Activated T-helper 1 cell treated with Interleukin-2 at 50 U/mL for 16 hours (primary cell): ENCODE data around the gene PRODH.
"Not testable (repeated sequence)": the region's sequence is repeated elsewhere in the genome, so short reads cannot be mapped to it uniquely, and the experiment has no call there.

Source experiments
- DNase-seq: peaks from one replicate; pipeline ENCODE4 v3.0.0-alpha.2; 2020; ENCODE audit warnings: low read depth

PRODH gene

DNA sequence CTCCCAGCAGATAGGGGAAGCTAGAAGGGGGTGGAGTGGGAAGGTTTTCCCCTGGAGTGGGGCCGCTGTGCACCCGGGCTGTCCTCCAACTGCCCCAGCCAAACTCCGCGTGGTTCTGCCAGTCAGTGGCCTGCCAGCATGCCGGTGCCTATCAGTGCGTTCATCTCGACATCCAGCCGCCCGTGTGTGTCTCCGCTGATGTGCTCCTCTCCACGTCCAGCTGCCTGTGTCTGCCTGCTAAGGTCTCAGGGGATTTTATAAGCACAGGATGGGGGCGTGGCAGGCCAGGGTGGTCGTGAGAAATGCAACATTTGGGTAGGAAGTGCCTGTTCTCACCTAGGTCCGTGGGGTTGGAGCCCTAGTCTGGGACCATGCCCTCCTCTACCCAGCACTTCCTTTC, 17.0 kb upstream of the PRODH start:
- DNase-seq: not testable (repeated sequence)

DNA sequence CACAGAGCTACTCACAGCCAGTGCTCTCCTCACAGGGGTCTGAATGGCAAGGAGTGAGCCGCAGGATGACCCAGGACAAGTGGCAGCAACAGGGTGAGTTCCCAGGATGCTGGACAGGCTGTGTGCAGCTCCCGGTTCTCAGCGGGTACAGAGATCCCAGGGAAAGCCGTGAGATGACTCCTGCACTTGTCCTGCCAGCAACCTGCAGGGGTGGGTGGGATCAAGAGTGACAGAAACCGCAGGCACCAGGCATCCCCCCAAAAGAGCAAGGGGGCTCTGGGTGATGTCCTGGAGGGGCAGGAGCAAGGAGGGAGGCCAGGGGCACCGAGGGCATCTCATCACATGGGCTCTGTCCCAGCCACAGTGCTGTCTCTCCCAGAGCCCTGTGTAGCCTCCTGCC, 15.9 kb upstream of the PRODH start:
- DNase-seq: no peak

DNA sequence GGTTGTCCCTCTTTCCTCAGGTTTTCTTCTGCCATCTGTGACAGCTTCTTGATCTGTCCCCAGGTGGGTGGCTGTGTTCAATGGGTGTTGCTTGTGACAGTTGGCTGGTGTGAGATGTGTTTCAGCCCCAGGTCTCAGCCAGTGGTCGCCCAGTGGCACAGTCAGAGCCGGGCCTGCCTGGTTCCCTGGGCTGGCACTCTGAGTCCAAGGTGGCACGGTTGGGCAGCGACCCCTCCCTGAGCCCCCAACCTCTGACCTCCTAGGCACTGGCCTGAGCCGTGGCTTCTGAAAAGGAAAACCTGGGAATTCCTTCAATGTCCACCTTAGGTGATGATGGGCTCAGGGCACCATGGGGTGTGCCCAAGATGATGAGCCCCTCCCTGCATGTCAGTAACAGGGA, 14.0 kb upstream of the PRODH start:
- DNase-seq: no peak

DNA sequence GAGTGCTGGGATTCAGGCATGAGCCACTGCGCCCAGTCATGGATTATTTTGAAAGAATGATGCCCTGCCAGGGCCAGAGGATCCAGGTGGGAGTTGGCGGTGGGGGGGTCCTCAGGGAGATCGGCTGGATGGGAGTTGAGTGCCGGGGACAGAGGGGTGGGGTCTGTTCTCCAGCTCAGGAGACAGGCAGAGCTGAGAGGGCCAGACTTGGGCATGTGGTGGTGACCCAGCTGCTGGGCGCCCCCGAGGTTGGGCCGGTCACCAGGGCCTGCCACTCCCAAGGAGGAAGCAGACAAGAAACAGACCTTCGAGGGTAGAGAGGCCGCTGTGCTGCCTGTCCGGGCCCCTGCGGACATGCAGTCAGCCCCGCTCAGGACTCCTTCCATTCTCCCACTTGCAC, 11.8 kb upstream of the PRODH start:
- no peak for DNase-seq

DNA sequence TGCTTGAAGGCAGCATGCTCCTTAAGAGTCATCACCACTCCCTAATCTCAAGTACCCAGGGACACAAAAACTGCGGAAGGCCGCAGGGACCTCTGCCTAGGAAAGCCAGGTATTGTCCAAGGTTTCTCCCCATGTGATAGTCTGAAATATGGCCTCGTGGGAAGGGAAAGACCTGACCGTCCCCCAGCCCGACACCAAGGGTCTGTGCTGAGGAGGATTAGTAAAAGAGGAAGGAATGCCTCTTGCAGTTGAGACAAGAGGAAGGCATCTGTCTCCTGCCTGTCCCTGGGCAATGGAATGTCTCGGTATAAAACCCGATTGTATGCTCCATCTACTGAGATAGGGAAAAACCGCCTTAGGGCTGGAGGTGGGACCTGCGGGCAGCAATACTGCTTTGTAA, 11.0 kb upstream of the PRODH start:
- not testable (repeated sequence) for DNase-seq

DNA sequence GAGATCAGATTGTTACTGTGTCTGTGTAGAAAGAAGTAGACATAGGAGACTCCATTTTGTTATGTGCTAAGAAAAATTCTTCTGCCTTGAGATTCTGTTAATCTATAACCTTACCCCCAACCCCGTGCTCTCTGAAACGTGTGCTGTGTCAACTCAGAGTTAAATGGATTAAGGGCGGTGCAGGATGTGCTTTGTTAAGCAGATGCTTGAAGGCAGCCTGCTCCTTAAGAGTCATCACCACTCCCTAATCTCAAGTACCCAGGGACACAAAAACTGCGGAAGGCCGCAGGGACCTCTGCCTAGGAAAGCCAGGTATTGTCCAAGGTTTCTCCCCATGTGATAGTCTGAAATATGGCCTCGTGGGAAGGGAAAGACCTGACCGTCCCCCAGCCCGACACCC, 2.6 kb upstream of the PRODH start:
- not testable (repeated sequence) for DNase-seq

DNA sequence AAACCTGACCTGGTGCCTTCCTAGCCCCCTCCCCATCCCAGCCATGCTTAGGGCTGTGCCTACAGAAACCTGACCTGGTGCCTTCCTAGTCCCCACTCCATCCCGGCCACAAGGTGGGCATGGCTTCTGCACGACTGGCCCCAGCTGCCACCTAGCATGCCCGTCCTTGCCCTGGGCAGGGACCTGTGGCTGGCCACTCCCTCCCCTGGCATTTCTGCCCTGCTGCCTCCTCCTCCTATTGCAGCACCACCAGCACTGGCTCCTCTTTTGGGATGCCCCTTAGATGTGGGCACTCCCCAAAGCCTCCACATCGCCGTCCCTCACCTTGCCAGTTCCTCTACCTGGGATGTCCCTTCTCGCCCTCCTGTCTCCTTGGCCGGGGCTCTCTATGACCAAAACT, 1.4 kb downstream of the PRODH start:
- not testable (repeated sequence) for DNase-seq

DNA sequence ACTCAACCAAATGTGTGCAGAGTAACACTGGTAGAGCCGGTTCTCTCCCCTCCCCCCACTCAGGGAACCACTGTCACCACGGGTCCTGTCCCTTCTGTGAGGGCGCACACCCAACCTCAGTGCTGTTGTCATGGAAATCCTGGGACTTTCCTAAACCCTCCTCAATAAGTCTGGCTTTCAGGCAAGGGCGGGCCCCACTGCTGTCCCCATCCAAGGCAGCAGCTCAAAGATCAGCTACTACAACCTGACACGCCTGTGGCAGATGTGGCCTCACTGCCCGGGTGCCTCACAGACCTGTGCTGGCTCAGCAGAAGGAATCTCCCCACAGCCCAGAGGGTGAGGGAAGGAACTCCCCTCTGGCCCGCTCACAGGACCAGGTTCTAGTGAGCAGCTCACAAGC, 2.2 kb downstream of the PRODH start:
- DNase-seq: no peak

DNA sequence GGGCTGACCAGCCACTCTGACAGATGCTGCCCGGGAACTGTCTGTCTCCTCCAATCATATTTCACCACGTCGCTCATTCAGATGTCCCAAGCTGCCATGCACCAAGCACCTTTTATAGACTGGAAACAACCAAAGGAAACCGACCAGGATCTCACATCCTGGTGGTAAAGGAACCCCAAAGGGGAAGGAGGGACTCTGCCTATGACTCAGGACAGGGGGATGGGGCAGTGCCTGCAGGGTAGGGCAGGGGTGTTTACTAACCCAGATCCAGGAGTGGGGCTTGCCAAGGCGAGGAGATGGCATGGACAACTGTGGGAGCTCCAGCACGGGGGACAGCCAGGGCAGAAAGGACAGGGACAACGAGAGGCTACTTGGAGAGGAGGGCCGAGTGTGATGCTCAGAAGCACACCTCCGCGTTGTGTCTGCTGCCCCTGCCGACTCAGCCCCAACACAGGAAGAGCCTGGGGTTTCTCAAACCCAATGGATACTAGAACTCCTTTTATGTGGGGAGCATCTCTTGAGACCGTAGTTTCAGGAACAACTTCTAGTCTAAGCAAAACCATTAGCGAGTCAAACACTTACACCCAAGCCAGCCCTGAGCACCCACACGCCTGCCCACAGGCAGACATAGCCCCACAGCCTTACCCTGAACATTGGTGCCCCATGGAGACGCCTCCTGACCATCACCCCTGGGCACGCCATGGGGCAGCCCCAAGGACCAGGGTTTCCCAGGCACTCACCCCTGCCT, 4.0 kb downstream of the PRODH start:
- DNase-seq: no peak

DNA sequence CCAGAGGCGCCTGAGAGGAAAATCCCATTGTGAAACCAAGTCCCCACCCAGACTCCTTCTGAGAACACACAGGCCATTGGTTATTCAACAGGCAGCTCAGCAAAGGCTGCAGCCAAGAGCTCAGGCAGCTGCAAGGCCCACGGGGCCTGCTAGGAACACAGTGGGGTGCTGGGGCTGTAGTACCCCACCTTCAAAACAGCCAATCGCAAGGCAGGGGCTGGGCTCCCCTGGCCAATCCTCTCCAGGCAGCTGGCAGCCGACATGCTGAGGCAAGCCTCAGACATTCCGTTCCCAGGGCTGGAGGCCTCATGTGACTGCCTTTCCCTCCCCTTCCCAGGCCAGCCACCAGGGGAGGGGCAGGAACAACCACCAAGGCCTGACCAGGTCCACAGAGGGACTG, 6.6 kb downstream of the PRODH start:
- no peak for DNase-seq

DNA sequence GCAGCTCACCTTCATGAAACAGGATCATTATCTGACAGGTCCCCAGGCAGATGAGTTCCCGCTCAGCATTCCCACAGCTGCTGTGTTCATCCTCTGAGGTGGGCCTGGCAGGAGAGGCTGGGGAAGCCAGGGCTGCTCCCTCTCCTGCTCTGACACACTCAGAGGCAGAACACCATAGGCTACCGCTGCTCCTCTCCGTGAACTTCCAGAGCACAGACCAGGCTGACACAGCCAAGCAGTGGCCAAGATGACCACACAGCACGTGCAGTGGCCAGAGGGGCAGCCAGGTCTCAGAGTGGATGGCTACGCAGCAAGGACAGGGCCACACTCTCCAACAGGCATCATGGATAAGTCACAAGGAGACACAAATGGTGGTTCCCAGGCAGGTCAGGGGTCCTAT, 8.5 kb downstream of the PRODH start:
- no peak for DNase-seq

DNA sequence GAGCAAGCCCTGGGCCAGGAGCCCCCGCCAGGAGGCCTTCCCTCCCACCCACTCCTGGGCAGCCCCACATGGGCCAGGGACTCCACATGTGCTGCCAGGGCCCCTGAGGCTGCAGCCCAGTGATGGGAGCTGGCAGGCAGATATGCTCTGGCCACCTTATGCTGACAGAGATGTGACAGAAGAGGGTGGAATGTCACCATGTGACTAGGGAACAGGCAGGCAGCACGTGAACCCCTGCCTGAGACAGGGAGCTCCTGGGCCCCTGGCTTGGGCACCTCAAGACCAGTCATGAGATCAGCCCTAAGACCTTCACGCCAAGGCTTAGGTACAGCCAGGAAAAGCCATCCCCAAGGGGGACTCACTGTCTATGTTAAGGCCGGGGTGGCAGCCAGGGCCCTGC, 9.1 kb downstream of the PRODH start:
- no peak for DNase-seq

DNA sequence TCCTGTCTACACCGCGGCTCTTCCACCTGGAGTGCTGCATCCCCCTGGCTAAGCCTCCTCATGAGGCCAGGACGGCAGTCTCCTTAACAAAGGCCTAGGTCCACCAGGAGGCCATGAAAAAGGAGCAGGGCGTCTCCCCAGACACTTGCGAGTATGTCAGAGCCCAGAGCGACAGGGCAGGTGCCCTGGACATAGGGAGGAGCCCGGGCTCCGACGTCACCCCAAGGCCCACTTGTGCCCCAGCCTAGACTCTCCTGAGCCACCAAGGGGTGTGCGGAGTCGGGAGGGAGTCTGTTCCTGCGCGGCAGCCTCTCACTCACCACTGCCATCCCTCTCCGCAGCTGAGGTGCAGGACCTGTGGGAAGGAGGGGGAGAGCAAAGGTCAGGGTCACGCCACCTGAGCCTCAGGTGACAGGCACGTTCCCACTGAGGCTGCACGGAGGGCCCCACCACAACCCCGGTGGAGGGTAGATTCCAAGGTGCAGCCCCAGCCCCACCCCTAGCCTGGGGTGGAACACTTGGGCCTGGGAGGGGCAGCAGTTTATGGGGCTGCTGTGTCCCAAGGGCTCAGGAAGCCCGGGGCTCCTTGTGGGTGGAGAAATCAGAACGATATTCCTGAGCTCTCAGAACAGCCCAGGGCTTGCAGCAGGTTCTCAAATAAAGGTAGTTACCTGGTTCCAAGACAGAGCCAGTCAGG, 10.6 kb downstream of the PRODH start:
- DNase-seq: no peak

DNA sequence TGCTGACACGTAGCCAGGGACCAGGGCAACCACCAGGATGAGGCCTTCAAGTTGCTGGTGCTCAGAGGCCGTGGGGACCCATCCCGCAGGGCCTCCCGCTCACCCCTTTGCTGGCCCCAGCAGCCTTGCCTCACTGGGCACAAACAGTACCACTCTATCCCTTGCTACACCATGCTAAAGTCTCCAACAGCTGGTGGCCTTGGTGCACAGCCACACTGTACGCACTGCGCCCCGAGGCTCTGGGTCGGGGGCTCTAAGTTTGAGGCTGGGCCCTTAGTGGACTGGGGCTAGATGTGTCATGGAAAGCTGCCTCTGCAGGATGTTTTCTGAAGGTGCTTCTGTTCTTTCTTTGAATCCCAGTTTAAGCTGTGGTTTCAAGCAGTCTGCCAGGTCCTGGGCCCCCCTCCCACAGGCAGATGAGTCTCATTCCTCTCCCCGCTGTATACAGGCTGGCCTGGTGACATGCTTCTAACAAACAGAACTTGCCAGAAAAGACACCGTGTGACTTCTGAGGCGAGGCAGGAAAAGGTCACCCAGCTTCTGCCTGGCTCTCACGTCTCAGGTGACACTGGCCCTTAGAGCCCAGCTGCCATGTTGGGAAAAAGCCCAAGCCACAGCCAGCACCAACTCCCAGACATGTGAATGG, 15.7 kb downstream of the PRODH start:
- not testable (repeated sequence) for DNase-seq

DNA sequence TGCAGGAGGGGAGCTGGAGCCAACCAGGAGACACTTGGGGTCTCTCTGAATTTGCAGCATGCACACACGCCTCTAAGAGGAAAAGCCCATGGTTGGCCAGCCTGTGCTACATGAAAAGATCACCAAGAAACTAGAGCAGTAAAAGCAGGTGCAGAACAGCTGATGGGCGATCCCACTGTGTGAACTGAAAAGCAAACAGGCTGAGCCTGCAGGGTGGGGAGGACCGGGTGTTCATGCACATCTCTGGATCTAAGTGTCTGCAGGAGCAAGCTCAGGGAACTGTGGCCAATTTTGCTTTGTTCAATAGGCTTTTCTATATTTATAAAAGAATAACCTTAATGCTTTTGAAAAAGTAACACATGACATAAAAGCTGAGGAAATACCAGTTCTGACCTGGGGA, 18.3 kb downstream of the PRODH start:
- not testable (repeated sequence) for DNase-seq

DNA sequence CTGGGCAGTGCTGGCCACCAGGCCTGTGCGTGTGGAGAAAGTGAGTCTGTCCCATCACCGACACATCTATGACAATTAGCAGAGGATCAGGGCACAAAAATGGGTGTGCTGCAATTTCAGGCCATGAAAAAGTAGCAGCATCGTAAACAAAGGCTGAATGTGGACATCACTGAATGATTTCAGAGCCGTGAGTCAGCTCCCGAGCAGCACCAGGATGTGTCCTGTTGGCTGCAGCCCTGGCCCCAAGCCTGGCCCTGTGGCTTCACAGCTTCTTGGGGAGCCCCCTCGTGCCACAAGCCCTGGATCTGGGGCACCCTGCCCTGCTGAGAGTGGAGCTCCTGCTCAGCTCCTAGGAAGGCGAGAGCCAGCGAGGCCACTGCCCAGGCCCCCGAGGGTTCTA, 20.5 kb downstream of the PRODH start:
- not testable (repeated sequence) for DNase-seq

DNA sequence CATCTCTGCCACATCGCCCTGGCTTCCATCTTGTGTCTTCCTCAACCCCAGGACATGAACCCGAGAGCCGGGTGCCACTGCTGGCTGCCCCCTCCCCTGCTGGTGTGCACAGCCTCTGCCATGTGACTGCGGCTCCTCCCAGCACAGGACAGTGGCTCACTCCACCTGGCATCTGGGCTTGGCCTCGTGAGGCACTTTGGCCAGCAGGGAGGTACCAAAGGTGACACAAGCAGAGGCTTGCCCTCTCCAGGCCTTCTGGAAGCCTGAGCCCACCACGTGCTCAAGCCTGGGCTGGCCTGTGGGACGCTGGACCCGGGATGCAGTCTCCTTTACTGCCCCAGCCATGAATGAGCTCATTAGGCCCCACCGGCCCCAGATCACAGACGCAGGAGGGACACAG, 21.5 kb downstream of the PRODH start:
- not testable (repeated sequence) for DNase-seq

DNA sequence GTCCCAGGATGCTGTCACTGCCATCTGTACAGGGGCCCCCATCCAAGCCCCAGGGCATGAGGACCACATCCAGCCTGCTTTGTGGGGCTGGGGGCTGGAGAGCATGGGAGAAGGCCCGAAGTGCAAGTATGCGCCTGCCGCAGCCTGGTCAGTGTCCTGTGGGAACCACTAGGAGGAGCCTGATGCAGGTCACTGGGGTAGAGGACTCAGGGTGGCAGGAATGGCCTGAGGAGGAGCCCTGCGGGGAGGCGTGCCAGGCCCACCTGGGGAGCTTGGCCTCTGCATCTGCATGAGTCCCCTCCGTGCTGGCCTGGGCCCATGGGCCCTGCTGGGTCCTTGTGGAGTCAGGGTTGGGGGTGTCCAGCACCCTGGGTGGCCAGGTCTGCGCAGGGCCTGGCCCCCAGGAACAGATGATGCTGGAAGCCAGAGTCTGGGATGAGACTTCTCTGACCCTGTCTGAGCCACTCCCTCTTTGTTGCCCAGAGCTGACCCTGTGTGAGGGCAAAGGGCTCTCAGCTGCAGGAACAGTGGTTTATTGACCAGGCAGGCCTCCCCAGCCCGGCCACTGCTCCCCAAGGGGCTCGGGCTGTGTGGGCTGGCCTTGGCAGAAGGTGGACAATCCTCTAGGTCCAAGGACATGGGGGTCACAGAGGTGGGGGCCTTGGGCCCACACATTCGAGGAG, 23.7 kb downstream of the PRODH start:
- DNase-seq: not testable (repeated sequence)

DNA sequence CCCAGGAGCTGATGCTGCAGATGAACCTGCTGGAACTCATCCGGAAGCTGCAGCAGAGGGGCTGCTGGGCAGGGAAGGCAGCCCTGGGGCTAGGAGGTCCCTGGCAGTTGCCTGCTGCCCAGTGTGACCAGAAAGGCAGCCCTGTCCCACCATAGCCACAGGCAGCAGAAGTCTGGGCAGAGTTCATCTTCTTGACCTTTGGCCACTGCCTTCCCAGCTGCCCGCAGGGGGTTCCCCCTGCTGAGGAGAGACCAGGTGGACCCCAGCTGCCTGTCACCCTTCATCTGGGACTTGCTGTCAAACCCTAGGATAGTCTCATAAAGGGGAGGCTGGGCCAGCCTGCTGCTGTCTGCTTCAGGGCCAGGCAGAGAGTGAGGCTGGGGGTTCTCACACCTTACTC, 24.6 kb downstream of the PRODH start:
- not testable (repeated sequence) for DNase-seq

DNA sequence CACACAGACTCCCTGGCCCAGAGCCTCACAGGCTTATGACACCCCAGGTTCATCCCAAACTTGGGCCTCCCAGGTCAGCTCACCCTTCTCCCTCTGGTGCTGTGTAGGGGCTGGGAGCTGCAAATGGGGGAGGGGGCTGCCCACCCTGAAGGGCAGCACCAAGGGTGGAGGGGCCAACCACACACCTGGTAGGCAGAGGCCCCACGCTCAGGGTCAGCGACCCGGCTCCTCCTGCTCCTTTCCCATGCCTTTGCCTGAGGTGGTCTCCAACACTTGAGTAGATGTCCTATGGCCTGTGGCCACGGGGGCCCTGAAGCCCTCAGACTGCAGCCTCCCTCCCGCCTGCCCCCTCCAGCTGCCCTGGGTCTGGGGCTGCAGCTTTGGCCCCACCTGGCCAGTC, 26.5 kb downstream of the PRODH start:
- DNase-seq: no peak

DNA sequence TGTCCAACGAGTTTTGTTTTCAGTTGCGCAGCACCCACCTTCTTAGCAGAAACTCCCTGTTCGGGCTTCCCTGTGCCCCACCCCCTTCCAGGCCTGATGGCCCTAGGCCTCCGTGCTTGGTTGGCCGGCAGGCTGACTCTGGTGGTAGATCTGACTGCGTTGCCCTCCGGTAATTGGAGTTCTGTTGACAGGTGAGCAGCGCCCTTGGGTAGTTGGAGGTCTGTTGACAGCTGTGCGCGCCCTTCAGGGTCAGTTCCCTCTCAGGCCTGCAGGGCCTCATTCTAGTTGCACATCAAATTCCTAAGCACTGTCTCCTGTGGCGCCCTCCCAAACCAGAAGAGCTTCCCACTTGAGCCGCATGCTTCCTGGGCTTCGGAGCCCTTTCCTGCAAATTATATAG, 29.2 kb downstream of the PRODH start:
- DNase-seq: no peak

DNA sequence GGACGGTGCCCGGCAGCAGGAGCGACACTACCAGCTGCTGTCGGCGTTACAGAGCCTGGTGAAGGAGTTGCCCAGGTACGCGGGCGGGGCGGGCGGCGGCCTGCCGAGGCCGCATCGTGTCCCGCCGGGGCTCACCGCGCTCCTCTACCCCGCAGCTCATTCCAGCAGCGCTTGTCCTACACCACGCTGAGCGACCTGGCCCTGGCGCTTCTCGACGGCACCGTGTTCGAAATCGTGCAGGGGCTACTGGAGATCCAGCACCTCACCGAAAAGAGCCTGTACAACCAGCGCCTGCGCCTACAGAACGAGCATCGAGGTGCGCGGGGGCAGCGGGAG, 29.7 kb downstream of the PRODH start:
- not testable (repeated sequence) for DNase-seq
